Lower leg skin (tissue), 4 donors: ENCODE data around the gene MAP2K6. TPM values are rescaled to one million over a fixed set of nuclear protein-coding genes. Genes with fewer than 3 reads are reported as not detected.

Source experiments
- DNase-seq, 2 donors: peaks; one replicate each; pipeline ENCODE4 v3.0.0-alpha.2; 2019; ENCODE audit warnings: low spot score in 2 of 2
- H3K4me3 ChIP-seq: fragments of 200-600 bp; sonication (generic); 2 replicates; pipeline ENCODE4 v1.5.1; 2017; ENCODE audit warnings: mild to moderate bottlenecking, low read depth; ENCODE audit not compliant: poor library complexity, severe bottlenecking
- POLR2A ChIP-seq, 2 donors: fragments of 450-650 bp; IDR thresholded peaks; one replicate each; pipeline ENCODE4 v1.6.1; 2016 to 2017; ENCODE audit warnings: antibody characterized with exemption in 2 of 2, mild to moderate bottlenecking in 1 of 2, moderate library complexity in 1 of 2
- WGBS, 2 donors: methylation state at CpG; one replicate each; pipeline ENCODE4 v1.1.5; 2018; 5-methylcytosine and 5-hydroxymethylcytosine counted together
- intact Hi-C: fragments of 100-400 bp; cut with DNase I; formaldehyde crosslinking; loops from one replicate; pipeline ENCODE4 v1.15.0; 2023; ENCODE audit warnings: low total_unique reads
- total RNA-seq, 4 donors: library from RNA; depleted of rRNA; stranded (reverse); fragments of >200 nt; gene quantifications; one replicate each; pipeline ENCODE4 v1.1.0, GENCODE V29; 2016
- TF ChIP-seq, protein P1 (sequence below), 3 donors: fragments of 450-650 bp; IDR thresholded peaks; one replicate each; pipeline ENCODE4 v1.5.1; 2016; ENCODE audit warnings: antibody characterized with exemption in 3 of 3, mild to moderate bottlenecking in 3 of 3, moderate library complexity in 2 of 3

The MAP2K6 gene
- total RNA-seq, 4 donors from 2014 or later, result 1.7 to 4.4 (median 2.0) TPM

- intact Hi-C loops, result no loop called here
- WGBS, 2 donors, result 69 to 73% methylated on average over 3 of the region's 3 CpGs
- no peak overlapping the region for H3K4me3 ChIP-seq
- DNase-seq, result no peak
- TF ChIP-seq, protein P1, sequence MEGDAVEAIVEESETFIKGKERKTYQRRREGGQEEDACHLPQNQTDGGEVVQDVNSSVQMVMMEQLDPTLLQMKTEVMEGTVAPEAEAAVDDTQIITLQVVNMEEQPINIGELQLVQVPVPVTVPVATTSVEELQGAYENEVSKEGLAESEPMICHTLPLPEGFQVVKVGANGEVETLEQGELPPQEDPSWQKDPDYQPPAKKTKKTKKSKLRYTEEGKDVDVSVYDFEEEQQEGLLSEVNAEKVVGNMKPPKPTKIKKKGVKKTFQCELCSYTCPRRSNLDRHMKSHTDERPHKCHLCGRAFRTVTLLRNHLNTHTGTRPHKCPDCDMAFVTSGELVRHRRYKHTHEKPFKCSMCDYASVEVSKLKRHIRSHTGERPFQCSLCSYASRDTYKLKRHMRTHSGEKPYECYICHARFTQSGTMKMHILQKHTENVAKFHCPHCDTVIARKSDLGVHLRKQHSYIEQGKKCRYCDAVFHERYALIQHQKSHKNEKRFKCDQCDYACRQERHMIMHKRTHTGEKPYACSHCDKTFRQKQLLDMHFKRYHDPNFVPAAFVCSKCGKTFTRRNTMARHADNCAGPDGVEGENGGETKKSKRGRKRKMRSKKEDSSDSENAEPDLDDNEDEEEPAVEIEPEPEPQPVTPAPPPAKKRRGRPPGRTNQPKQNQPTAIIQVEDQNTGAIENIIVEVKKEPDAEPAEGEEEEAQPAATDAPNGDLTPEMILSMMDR (IDR thresholded peaks at IDR 0.05), result no peak
- no peak for TF ChIP-seq POLR2A (IDR thresholded peaks at IDR 0.05)
Observed at GRCh38 chr17:69592692-69593350, 178.3 kb downstream of the MAP2K6 start.

- WGBS, 2 donors, result 95% methylated on average over 2 of the region's 2 CpGs
- intact Hi-C loops, result no loop called here
- DNase-seq, result no peak
- no peak overlapping the region for H3K4me3 ChIP-seq
- no peak for TF ChIP-seq POLR2A (IDR thresholded peaks at IDR 0.05)
- TF ChIP-seq, protein P1 (IDR thresholded peaks at IDR 0.05), result no peak
Observed at GRCh38 chr17:69593351-69593715, 178.8 kb downstream of the MAP2K6 start.

DNA sequence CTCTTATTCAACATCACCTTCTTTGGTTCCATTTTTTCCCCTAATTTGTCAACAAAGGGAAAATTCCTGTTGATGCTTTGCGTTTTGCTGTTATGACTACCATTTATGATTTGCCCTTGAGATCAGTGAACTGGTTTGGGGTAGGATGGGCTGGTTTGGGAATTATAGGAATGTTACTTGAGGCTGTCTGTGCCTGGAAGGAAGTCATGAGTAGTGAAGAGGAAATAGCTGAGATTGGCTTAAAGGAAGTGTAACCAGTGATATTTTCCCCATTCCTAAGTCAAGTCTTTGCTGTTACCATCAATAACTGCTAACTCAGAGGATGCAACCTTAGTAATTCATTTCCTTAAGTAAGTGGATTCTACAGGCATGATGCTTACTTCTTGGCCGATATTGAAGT, 179.2 kb downstream of the MAP2K6 start:
- WGBS, 2 donors, result 78 to 79% methylated on average over 2 of the region's 2 CpGs

GRCh38 chr17:69594641-69595040, 180.1 kb downstream of the MAP2K6 start:
- WGBS, 2 donors, result 63 to 68% methylated on average over 4 of the region's 4 CpGs
- TF ChIP-seq POLR2A (IDR thresholded peaks at IDR 0.05), result no peak
- TF ChIP-seq, protein P1 (IDR thresholded peaks at IDR 0.05), result no peak
- no peak for DNase-seq
- H3K4me3 ChIP-seq, result no peak overlapping the region
- intact Hi-C loops, result no loop called here

More for the DNA sequence above, 179.2 kb downstream of the MAP2K6 start:
- DNase-seq, result no peak
- TF ChIP-seq, protein P1 (IDR thresholded peaks at IDR 0.05), result no peak
- no peak for TF ChIP-seq POLR2A (IDR thresholded peaks at IDR 0.05)
- intact Hi-C loops, result no loop called here
- H3K4me3 ChIP-seq, result no peak overlapping the region

DNA sequence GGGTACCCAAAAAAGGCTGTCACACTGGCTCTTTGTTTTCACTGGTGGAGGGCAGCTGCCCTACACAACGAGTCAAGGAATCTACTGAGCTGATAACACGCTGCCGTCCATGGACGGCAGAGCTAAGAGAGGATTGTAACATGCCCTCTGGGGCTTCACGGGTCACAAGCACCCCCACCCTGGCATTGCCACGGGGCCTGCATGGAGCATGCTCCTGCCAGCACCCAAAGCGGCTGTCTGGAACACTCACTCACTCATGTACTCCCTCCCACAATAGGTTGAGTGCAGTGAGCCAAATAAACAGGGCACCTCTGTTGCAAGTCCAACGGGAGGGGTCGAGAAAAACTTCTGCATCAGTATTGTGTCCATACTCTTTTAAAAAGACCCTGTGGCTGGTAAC, 181.6 kb downstream of the MAP2K6 start:
- TF ChIP-seq, protein P1 (IDR thresholded peaks at IDR 0.05), result no peak
- TF ChIP-seq POLR2A (IDR thresholded peaks at IDR 0.05), result no peak
- intact Hi-C loops, result no loop called here
- no peak overlapping the region for H3K4me3 ChIP-seq
- 76 to 89% methylated on average over 9 of the region's 9 CpGs for WGBS, 2 donors
- no peak for DNase-seq
